Measurements from ENCODE around the gene CDHR3. TPM values are rescaled to one million over a fixed set of nuclear protein-coding genes. Genes with fewer than 3 reads are reported as not detected.

Gene CDHR3
- total RNA-seq, 1 experiment from 2014 or later, result 8.7 TPM

DNA sequence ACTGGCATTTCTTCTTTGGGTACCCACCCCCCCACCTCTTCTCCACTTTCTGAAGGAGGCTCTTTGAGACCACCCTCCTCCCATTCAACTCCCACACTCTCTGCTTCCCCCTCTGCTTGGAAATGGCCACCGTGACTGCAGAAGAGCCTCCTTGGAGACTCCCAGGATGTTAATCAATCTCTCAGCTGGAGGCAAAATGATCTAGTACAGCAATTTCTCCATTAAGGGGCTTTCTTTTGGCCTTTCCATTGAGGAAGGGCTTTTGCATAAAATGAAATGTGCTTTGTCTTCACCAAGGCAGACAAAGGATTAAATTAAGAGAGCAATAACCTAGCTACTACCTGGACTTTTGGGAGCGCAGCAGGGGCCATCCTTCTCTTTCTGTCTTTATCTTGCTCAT lies 26.1 kb downstream of the CDHR3 start:
- TF ChIP-seq, protein P1, sequence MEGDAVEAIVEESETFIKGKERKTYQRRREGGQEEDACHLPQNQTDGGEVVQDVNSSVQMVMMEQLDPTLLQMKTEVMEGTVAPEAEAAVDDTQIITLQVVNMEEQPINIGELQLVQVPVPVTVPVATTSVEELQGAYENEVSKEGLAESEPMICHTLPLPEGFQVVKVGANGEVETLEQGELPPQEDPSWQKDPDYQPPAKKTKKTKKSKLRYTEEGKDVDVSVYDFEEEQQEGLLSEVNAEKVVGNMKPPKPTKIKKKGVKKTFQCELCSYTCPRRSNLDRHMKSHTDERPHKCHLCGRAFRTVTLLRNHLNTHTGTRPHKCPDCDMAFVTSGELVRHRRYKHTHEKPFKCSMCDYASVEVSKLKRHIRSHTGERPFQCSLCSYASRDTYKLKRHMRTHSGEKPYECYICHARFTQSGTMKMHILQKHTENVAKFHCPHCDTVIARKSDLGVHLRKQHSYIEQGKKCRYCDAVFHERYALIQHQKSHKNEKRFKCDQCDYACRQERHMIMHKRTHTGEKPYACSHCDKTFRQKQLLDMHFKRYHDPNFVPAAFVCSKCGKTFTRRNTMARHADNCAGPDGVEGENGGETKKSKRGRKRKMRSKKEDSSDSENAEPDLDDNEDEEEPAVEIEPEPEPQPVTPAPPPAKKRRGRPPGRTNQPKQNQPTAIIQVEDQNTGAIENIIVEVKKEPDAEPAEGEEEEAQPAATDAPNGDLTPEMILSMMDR (conservative IDR thresholded peaks at IDR 0.05), result no peak
- TF ChIP-seq EZH2 (IDR thresholded peaks at IDR 0.05; ENCODE audit: low read depth), result no peak
- Histone ChIP-seq H3K4me2 (no peak overlapping the region), H3K27me3 (ENCODE audit: insufficient read depth, low read depth) (peaks cover 10% of the 10 kb centered on the region; the same call in 1 of the 2 replicates), H3K9me2 (ENCODE audit: insufficient read depth) (no peaks in the 10 kb centered on the region), H2AFZ (no peak overlapping the region), H3K27ac (no peak overlapping the region), H3F3A (ENCODE audit: insufficient read depth, low read depth) (no peaks in the 10 kb centered on the region), H3K79me2 (ENCODE audit: low read depth) (no peaks in the 10 kb centered on the region), H3K4me3 (no peak overlapping the region), H4K20me1 (ENCODE audit: insufficient read depth) (no peaks in the 10 kb centered on the region), H3K9me3 (ENCODE audit: insufficient read depth, low read depth) (no peaks in the 10 kb centered on the region), H3K36me3 (ENCODE audit: low read depth) (no peaks in the 10 kb centered on the region), H3K4me1 (replicated peaks; ENCODE audit: insufficient read depth) (no peaks in the 10 kb centered on the region)
- ChIA-PET POLR2A (ENCODE audit: unreplicated experiment) (no interaction called here), CTCF (no interaction called here)
- no TSS peak for BruUV-seq (replicated peaks)
- intact Hi-C loops (cut with micrococcal nuclease; ENCODE audit: unreplicated experiment), result no loop called here
- DNase-seq, result no peak

DNA sequence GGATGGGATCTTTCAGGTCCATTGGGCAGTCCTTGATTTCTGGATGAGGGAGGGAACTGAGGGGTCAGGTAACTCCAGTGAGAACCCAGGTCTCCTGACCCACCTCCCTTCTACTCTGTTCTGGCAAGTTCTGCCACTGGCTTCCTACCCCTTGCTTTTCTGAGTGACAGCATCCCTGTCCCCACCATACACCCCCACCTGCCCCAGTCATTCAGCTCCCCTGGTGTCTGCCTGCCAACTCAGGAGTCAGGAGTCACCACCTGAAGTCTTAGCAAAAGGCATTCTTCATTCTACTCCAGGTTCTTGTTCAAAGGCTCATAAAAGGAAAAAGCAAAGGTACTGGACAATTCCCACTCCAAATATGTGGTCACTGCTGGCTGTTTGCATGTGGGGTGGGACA lies 26.6 kb downstream of the CDHR3 start:
- Histone ChIP-seq H3F3A (ENCODE audit: insufficient read depth, low read depth) (no peaks in the 10 kb centered on the region), H4K20me1 (ENCODE audit: insufficient read depth) (no peaks in the 10 kb centered on the region), H3K27ac (no peak overlapping the region), H3K4me3 (no peak overlapping the region), H3K79me2 (ENCODE audit: low read depth) (no peaks in the 10 kb centered on the region), H3K9me3 (ENCODE audit: insufficient read depth, low read depth) (no peaks in the 10 kb centered on the region), H3K9me2 (ENCODE audit: insufficient read depth) (no peaks in the 10 kb centered on the region), H3K27me3 (ENCODE audit: insufficient read depth, low read depth) (peaks cover 10% of the 10 kb centered on the region; the same call in 1 of the 2 replicates), H2AFZ (no peak overlapping the region), H3K4me2 (no peak overlapping the region), H3K4me1 (replicated peaks; ENCODE audit: insufficient read depth) (no peaks in the 10 kb centered on the region), H3K36me3 (ENCODE audit: low read depth) (no peaks in the 10 kb centered on the region)
- no peak for DNase-seq
- CTCF ChIA-PET, result no interaction called here
- intact Hi-C loops (cut with micrococcal nuclease; ENCODE audit: unreplicated experiment), result no loop called here
- TF ChIP-seq, protein P1 (conservative IDR thresholded peaks at IDR 0.05), result no peak
- no peak for TF ChIP-seq EZH2 (IDR thresholded peaks at IDR 0.05; ENCODE audit: low read depth)
- POLR2A ChIA-PET (ENCODE audit: unreplicated experiment), result no interaction called here
- BruUV-seq (replicated peaks), result no TSS peak

DNA sequence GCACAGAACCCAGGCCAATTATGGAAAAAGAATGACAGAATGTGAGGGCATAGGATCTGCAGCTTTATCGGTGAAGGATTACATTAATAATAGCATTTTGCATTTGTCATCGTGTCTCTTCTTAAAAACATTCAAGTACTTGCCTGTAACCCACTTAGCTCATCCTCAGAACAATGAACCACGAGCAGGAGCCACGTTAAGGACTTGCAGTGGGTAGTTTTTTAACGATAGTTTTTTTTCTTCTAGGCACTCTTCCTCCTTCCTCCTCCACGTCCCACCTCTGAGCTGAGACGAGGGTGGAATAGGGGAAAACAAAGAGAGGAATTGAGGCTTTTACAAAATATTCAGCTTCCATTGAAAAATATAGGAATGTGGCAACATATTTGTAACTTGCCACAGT lies 27.1 kb downstream of the CDHR3 start:
- no TSS peak for BruUV-seq (replicated peaks)
- intact Hi-C loops (cut with micrococcal nuclease; ENCODE audit: unreplicated experiment), result no loop called here
- Histone ChIP-seq H3K4me3 (no peak overlapping the region), H3K4me1 (replicated peaks; ENCODE audit: insufficient read depth) (no peaks in the 10 kb centered on the region), H3K36me3 (ENCODE audit: low read depth) (no peaks in the 10 kb centered on the region), H3K9me2 (ENCODE audit: insufficient read depth) (no peaks in the 10 kb centered on the region), H3K9me3 (ENCODE audit: insufficient read depth, low read depth) (no peaks in the 10 kb centered on the region), H3K27ac (no peak overlapping the region), H3K4me2 (no peak overlapping the region), H2AFZ (no peak overlapping the region), H4K20me1 (ENCODE audit: insufficient read depth) (no peaks in the 10 kb centered on the region), H3K79me2 (ENCODE audit: low read depth) (no peaks in the 10 kb centered on the region), H3F3A (ENCODE audit: insufficient read depth, low read depth) (no peaks in the 10 kb centered on the region), H3K27me3 (ENCODE audit: insufficient read depth, low read depth) (peaks cover 10% of the 10 kb centered on the region; the same call in 1 of the 2 replicates)
- POLR2A ChIA-PET (ENCODE audit: unreplicated experiment), result no interaction called here
- CTCF ChIA-PET, result no interaction called here
- no peak for DNase-seq
- no peak for TF ChIP-seq EZH2 (IDR thresholded peaks at IDR 0.05; ENCODE audit: low read depth)
- TF ChIP-seq, protein P1 (conservative IDR thresholded peaks at IDR 0.05), result no peak
